Inflammatory macrophage treated with lipopolysaccharide for 1 hour (primary cell): ENCODE data around the gene RNU5B-1.

ENCODE experiments used
- DNase-seq, 2 donors: peaks; one replicate each; pipeline ENCODE4 v3.0.0-alpha.2; 2020 to 2022

The RNU5B-1 gene

DNA sequence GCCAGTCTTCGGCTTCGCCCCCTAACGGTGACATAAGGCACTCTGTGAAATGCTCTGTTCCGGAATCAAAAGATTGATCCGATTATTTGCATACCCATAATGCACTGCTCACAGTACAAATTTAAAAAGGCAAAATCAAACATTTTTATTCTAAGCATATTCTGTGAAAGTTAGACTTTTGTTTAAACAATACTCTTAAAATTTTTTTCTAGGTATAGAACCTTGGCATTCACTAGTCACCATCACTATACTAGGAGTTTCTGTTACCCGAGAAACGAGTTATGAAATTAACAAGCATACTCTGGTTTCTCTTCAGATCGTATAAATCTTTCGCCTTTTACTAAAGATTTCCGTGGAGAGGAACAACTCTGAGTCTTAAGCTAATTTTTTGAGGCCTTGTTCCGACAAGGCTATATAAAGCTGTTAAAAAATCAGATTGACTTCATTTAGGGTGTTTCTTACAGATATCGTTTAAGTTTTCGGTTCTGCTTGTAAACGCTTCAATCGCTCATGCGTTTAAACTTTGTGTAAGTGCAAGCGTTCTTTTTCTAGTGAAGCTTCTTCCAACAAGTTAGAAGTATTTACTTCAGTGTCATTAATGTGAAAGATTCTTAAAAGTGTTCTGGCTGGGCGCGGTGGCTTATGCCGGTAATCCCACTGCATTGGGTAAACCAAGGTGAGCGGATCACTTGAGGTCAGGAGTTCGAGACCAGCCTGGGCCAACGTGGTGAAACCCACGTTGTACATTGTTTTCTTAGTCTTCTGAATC lies at the start of gene RNU5B-1:
TSS of gene RNU5B-1 (plus strand) at position 297 of the 769 bp plus-strand sequence.
- peak; percentile 95 to 97 for DNase-seq

DNA sequence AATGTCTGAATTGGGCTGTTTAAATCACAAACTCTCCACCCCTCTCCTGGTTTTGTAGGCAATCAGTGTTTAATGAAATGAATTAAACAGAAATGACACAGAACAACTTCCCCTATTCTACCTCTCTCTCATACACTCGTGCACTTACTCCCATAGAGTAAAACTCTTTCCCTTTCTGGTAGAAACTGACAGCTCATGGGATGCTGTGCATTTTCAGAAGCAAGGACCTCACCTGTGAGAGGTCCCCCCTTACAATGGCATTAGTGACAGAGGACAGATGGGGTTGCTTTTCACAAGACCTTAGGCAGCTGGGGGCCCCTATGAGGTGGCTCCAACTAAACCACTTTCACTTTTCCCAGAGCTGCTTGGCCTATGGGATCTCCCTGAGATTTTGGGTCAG lies 49.7 kb upstream of the RNU5B-1 start:
- DNase-seq, result no peak

DNA sequence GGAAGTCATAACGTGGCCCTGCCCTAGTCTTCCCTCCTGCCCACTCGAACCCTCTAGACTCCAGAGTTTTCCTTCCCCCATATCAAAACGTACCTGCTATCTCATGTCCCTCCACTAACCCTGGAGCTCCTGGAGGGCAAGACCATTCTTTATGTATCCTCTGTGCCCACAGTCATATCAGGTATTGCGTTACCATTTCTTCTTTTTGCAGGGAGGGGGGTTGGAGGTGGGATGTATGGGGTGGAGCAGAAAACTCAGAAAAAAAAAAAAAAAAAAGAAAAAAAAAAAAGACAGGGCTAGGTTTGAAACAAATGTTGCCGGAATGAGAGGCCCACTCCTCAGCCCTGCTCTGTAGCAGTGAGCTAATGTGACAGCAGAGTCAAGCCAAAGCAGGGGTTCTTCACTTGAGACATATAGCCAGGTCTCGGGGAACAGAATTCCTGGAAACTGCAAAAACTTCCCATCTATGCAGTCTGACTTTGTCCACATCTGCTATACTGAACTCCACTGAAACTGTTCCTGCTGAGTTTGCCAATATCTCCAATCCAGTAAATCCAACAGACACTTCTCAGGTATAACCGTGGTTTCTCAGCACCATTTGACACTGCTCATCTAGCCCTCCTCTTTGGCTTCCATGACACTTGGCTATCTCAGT lies 48.9 kb upstream of the RNU5B-1 start:
- no peak for DNase-seq

DNA sequence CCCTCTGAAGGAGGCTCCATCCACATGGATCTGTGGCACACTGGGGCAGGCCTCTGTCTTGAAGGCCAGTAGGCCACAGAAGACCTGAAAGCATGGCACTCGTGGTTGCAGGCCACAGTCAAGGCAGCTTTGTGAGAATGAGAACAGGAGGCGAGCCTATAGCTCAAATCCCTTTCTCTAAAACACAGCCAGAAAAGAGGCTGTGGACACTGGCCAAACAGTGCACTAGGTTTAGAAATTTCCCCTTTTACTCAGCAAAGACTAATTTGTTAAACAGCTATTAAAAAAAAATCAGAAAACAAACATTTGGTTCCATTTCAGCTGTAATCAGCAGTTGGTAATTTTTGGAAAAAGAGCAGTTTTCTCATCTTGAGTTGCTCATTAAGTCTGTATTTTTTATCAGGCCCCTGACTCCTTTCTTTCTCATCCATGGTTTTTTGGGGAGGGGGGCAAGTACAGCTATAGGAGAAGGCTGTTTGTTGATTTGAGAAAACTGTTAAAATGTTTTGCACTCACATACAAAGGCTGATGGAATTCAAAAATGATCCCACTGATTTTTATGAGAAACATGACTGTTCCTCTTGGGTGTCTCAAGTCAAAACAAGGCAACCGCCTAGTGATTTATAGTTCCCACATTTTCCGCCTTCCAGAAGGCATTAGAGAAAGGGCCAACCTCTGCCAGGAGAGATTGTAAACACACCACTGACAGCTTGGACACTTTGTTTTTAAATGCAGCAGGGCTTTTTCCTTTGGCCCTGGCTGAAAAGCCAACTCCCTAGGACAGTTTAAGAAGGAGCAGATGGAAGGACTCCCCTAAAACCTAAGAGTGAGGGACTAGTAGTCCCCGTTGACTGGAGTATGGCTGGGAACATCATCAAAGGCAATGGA lies 45.9 kb upstream of the RNU5B-1 start:
- DNase-seq, result no peak

DNA sequence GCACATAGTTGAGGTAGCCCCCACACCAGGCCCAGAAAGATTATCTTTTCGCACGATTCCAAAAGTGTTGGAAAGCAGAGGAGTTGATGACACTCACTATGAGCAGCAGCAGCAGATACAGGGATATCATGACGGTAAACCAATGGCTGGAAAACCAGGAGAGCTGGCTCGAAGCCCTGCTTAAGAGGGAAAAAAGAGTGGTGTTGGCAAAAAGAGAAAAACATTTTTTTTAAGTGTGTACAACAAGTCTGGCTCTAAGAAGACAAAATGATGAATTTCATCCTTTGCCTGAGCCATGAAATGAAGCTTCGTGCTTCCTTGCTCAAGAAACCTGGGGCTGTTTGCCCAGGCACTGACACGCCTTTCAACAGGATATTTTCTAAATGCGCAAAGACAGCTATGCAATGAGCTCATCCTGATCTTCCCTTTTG lies 45.1 kb upstream of the RNU5B-1 start:
- no peak for DNase-seq

DNA sequence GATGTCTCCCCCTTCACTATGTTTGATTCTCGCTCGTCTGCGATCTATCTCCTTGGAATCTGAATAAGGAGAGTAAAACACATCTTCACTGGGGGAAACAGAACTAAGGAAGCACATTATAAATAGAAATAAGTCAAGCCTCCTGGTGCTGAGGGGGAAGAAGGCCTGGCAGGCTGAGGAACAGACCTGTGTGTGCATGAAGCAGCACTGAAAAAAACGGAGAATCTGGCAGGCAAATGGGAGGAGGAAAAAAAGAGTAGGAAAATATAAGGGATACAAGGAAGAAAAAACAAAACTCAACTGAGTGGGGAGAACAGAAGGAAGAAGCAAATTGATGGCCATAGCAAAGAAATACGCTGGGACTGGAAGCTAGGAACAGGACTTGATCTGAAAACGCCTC lies 43.5 kb upstream of the RNU5B-1 start:
- no peak for DNase-seq

DNA sequence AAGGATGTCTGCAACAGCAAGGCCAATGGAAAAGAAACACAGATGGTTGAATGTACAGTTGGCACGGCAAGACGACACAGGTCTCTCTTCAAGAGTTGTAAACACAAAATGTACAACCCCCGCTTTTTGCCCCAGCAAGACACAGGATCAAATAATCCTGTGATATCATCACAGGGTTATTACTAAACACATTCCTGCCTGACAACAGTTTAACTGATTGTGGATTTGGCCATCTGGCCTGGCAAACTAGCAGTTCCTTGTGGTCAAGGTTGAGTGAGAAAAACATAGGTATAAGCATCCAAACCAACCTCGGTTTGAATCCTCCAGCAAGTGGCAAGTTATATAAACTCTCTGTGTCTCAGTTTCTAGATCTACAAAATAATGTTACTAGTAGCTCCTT lies 41.2 kb upstream of the RNU5B-1 start:
- DNase-seq, result no peak

DNA sequence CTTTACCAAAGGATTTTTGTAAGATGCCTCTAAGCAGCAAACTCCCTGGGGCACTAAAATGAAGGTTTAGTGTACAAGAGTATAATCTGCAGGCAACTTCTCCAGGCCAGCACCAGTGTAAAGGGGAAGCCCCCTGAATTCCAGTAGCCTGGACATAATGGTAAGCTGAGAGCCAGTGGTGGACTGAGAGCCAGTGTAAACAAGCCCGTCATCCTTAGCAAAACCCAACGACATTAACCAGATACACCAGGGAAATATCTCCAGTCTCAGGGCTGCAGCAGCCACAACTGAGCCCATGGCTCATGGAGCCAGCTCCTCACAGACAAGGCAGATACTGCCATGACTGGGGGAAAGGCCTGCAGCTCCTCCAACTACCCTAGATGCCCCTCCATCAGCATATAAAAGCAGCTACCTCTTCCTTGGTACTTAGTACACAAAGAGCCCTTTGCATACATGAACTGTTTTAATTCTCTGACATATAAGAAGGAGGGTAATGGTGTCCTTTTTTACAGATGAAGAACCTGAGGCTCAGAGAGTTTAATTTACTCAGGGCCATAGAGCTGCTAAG lies 39.5 kb upstream of the RNU5B-1 start:
- no peak for DNase-seq

DNA sequence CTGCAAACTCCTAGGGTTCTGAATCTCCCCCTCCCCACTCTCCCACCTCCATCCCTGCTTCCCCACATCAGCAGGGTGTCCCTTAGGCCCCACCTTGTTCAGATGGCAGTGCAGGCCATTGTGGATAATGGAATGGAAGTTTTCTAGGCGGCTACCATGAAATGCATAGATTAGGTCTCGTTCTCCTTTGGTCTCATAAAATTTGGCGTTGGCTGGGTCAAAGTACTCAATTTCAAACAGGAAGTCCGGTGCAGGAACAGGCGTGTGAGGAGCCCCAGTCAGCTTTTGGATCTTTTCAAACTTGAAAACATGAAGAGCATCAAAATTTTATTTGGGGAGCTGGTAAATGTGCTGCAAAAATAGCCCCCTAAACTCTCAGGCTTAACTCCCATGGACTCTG lies 38.0 kb upstream of the RNU5B-1 start:
- no peak for DNase-seq

DNA sequence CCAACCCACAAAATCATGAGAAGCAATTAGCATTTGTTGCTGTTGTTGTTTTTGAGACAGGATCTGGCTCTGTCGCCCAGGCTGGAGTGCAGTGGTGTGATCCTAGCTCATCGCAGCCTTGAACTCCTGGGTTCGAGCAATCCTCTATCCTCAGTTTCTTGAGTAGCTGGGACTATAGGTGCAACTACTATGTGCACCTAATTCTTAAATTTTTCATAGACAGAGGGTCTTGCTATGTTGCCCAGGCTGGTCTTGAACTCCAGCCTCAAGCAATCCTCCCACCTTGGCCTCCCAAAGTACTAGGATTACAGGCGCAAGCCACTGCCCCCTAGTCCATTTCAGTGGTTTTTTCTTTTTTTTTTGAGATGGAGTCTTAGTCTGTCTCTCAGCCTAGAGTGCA lies 36.1 kb upstream of the RNU5B-1 start:
- no peak for DNase-seq

DNA sequence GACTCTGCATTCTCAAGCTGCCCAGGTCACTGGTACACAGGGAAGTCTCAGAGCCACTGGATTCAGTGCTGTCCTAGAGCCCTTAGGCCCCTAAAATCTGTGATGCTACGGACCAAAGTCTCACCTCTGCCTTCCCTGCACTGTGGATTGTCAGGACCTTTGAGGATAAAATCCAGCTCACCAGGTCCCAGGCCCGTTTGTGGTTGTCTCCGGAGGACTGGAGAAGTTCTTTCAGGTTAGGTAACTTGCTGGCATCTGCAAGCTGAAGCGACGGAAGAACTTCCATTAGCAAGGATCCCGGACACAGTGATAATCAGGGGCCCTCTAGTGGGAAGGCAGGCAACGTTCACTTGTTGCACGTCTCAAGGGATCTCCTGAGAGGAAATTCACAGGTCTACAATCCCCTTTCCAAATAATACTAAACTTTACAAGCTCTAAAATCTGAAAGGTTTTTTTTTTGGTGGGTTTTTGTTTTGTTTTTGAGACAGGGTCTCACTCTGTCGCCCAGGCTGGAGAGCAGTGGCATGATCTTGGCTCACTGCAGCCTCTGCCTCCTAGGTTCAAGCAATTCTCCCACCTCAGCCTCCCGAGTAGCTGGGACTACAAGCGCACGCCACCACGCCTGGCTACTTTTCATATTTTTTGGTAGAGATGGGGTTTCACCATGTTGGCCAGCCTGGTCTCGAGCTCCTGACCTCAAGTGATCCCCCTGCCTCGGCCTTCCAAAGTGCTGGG lies 33.5 kb upstream of the RNU5B-1 start:
- peak in 1 of 2 donors; percentile 60 for DNase-seq

DNA sequence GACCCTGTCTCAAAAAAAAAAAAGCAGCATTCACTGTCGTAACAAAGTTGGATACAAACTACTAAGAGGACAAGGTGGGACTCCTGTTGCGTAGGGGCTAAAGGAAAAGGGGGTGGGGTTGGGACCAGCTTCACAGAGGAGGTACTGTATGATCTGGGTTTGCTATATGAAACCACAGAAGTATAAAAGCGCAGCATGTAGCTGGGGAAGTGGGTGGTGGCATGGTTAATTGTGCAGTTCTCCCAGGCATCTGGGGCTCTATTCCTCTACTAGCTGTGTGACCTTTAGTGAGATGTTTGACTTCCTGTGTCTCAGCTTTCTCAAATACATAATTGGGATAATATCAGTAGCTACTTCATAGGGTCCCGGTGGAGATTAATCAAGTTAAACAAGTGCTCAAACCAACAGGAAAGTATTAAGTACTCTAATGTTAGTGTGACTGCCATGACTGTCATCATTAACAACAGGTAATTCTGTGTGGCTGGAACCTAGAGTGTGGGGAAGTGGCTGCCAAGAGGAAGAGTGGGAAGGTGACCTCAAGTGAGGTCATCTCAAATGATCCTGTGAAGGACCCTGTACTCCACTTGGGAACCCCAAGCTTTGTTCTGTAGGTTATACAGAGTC lies 29.3 kb upstream of the RNU5B-1 start:
- DNase-seq, result no peak

DNA sequence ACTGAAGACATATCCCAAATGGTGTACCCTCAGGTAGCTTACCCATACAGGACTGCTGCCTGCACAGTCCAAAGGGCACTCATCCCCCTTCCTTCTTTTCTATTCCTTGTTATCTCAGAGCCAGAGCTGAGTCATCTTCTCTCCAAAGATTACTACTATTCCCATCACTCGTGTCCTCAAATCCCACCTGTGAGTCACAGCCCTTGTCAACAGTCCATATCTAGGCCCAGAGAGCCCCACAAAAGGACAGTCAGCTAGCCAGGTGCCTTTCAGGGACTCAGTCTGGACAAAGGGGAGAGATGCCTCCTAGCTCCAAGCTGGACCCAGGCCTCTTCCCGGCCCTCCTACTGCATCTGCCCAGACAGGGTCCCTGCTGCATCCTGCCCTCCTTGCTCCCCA lies 28.8 kb upstream of the RNU5B-1 start:
- DNase-seq, result no peak

DNA sequence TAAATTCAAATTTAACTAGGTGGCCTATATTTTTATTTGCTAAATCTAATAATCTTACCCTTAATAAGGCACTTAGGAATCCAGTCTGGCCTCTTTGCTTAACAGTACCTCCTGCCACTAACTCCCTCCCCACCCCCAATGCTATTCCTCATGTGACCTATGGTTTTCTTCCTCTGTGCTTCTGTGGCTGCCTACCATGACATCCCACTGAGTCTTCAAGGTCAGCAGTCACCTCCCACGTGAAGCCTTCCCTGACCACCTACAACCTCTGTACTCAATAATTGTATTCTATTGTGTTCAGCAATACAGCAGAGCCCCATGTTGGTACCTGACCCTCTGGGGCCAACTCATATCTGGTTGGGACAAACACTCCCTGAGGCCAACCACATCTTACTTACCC lies 27.5 kb upstream of the RNU5B-1 start:
- peak in 1 of 2 donors; percentile 38 for DNase-seq

DNA sequence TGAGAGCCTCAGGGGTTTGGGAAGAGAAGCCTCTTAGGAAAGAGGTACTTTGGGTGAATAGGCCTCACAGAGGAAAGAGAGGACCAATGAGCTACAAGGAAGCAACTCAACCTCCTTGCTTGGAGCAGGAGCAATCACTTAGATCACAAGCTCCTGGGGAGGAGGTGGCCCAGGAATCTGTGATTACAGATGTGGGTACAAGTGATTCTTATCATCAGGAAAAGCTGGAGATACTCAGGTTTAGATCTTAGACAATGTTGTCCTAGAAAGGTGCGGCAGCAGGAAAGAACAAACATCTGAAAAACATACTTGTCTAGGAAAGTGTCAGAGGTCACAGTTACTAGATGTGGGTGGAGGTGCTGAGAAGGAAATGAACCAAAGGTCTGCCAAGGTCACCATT lies 26.0 kb upstream of the RNU5B-1 start:
- DNase-seq, result no peak

DNA sequence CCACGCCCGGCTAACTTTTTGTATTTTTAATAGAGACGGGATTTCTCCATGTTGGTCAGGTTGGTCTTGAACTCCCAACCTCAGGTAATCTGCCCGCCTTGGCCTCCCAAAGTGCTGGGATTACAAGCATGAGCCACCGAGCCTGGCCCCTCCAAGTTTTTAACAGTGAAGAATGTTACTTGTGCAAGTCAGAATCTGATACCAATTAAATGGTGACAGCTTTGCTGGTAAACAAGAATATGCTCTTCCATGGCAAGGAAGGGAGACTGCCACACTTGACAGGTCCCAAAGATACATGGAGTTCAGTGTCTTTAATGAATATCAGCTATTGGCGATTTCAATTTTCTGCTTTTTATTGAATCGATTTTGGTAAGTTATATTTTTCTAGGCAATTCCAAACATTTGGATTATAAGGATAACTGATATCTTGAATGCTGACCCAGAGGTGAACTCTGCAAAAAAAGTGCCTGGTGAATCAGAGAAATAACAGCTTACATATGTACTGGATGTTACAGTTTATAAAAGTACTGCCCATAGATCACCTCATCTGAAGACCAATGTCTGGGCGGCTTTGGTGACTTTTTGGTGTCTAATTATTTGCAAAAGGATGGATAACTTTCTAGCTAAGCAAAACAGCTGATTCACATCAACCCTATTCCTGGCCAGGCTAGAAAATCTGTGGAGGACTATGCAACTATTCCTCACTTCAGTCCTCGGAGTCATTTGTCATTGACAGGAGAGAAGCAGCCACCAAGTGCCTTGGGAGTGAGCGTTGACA lies 19.0 kb upstream of the RNU5B-1 start:
- DNase-seq, result no peak

DNA sequence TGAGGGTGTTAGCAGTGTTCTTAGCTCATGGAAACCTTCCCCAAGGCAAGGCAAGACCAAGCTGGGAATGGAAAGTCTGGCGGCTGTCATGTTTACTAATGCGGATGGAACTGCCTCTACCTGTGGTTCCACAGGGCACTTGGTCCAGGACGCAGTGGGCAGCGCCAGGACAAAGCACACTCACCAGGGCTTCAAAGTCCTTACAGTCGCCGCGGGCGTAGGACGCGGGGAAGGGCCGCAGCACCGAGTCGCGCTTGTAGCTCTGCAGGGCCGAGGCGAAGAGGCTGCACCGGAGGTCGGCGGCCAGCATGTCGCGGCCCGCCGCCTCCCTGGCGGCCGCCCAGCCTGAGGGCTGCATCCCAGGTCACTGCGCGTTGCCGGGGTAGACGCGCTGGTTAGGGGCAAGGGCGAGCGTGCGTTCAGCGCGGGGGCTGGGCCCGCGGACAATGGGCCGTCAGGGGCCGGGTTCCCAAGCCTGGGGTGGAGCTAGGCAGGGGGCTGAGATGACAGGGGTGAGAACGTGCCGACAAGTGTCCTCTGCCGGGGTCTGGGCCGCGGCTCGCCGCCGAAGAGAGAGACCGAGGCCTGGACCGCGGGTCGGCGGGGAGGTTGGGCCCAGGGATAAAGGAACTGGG lies 18.3 kb upstream of the RNU5B-1 start:
- no peak for DNase-seq

DNA sequence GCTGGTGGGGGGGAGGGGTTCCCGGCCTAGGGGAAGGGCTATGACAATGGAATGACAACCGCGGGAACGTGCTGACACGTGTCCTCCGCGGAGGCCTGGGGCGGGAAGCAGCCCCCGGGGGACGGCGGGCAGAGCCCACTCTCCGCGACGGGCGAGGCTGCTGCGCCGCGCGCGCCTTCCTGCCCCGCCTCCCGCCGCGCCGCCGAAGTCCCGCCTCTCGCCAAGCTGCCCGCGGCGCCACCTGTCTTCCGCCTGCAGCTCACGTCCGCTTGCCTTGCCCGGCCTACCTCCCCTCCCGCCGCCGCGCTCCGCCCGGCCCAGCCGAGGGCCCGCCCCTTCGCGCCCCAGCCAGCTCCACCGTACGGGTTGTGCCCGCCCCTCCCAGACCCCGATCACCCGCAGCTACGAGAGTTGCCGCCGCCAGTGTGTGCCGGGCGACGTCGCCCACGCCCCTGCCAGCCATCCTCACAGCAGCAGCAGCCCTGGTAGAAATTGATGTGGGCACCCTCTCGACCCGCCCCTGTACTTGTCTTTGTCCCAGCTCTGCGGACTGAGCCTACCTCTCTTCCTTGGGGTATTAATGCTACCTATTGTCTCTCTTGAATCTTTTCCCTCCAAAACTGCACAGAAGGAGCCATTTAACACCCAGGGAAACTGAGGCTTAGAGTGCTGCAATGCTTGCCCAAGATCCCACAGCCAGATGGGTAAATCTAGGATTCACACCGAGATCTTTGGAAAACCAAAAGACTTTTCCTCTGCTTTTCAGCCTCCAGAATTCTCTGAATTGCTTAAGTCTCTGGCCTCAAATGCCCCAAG lies 17.6 kb upstream of the RNU5B-1 start, which contains the start of gene PARP16:
TSS of gene PARP16 (minus strand) at position 180 of the 816 bp plus-strand sequence. CDS start 457 bp downstream, outside the sequence.
- DNase-seq, result peak; percentile 52 to 72

DNA sequence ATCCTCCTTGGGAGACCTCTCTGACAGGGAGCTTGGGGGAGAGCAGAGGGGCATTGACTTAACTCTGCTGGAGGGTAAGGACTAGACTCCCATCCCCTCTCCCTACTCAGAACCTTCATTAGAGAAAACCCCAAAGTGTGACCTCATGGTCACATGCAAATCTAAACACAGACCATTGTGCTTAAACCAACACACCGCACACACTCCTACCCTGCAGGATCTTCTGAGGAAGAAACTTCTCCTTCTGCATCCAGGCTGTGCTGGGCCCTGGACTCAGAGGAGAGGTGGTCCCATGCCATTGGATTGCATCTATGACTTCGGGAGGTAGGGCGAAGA lies 17.0 kb upstream of the RNU5B-1 start:
- peak; percentile 60 to 77 for DNase-seq
